Trophoblast cell (in vitro differentiated cells and primary cell): ENCODE results near the gene GSTM3.

Experiments used
- DNase-seq, 2 donors: peaks; one replicate each; pipeline ENCODE4 v3.0.0-alpha.2; 2016
- H2AFZ ChIP-seq: 2 replicates; pipeline ENCODE4 v1.6.1; 2013; ENCODE audit warnings: low read length, moderate library complexity, mild to moderate bottlenecking; ENCODE audit not compliant: insufficient read depth, poor library complexity
- H2AK5ac ChIP-seq: 2 replicates; pipeline ENCODE4 v1.6.1; 2013; ENCODE audit warnings: mild to moderate bottlenecking, low read length
- H2BK120ac ChIP-seq: 2 replicates; pipeline ENCODE4 v1.6.1; 2013; ENCODE audit warnings: low read length, mild to moderate bottlenecking, moderate library complexity; ENCODE audit not compliant: insufficient read depth, poor library complexity
- H2BK12ac ChIP-seq: 2 replicates; pipeline ENCODE4 v1.6.1; 2013; ENCODE audit warnings: mild to moderate bottlenecking, low read length, moderate library complexity
- H2BK5ac ChIP-seq: 2 replicates; pipeline ENCODE4 v1.6.1; 2013; ENCODE audit warnings: low read length, low read depth, moderate library complexity, mild to moderate bottlenecking; ENCODE audit not compliant: poor library complexity
- H3K14ac ChIP-seq: 2 replicates; pipeline ENCODE4 v1.6.1; 2013; ENCODE audit warnings: mild to moderate bottlenecking, low read length
- H3K18ac ChIP-seq: 2 replicates; pipeline ENCODE4 v1.6.1; 2013; ENCODE audit warnings: mild to moderate bottlenecking, low read length
- H3K23ac ChIP-seq: 2 replicates; pipeline ENCODE4 v1.6.1; 2013; ENCODE audit warnings: low read length
- H3K27ac ChIP-seq: 2 replicates; pipeline ENCODE4 v1.5.1; 2013; ENCODE audit warnings: low read depth, mild to moderate bottlenecking, inconsistent platforms, low read length, moderate library complexity
- H3K27me3 ChIP-seq: 2 replicates; pipeline ENCODE4 v1.6.1; 2013; ENCODE audit warnings: inconsistent platforms, mild to moderate bottlenecking, low read length, moderate library complexity; ENCODE audit not compliant: insufficient read depth
- H3K36me3 ChIP-seq, 2 experiments: 1 replicate in 1 of 2; 2 replicates in 1 of 2; pipeline ENCODE4 v1.6.1; 2013; ENCODE audit warnings: low read length in 2 of 2, mild to moderate bottlenecking in 2 of 2, moderate library complexity in 1 of 2; ENCODE audit not compliant: insufficient read depth in 2 of 2, control insufficient read depth in 1 of 2
- H3K4ac ChIP-seq: 2 replicates; pipeline ENCODE4 v1.6.1; 2013; ENCODE audit warnings: low read depth, mild to moderate bottlenecking, low read length, moderate library complexity
- H3K4me1 ChIP-seq, 2 experiments: 1 replicate in 1 of 2; 2 replicates in 1 of 2; pipeline ENCODE4 v1.6.1; 2013; ENCODE audit warnings: low read length in 2 of 2, mild to moderate bottlenecking in 2 of 2, moderate library complexity in 1 of 2; ENCODE audit not compliant: insufficient read depth in 2 of 2, control insufficient read depth in 1 of 2
- H3K4me2 ChIP-seq: 2 replicates; pipeline ENCODE4 v1.6.1; 2013; ENCODE audit warnings: inconsistent platforms, mild to moderate bottlenecking, low read length, moderate library complexity
- H3K4me3 ChIP-seq: 2 replicates; pipeline ENCODE4 v1.5.1; 2013; ENCODE audit warnings: mild to moderate bottlenecking, low read depth, low read length, inconsistent platforms
- H3K79me1 ChIP-seq: one replicate; pipeline ENCODE4 v1.6.1; 2013; ENCODE audit warnings: low read length
- H3K79me2 ChIP-seq: 2 replicates; pipeline ENCODE4 v1.6.1; 2013; ENCODE audit warnings: low read length, mild to moderate bottlenecking; ENCODE audit not compliant: control insufficient read depth, insufficient read depth, poor library complexity
- H3K9ac ChIP-seq: 2 replicates; pipeline ENCODE4 v1.6.1; 2013; ENCODE audit warnings: mild to moderate bottlenecking, low read length
- H3K9me3 ChIP-seq: 2 replicates; pipeline ENCODE4 v1.6.1; 2013; ENCODE audit warnings: low read depth, mild to moderate bottlenecking, control low read depth, inconsistent platforms, low read length; ENCODE audit not compliant: insufficient read depth
- H4K12ac ChIP-seq: 2 replicates; pipeline ENCODE4 v1.6.1; 2013; ENCODE audit warnings: low read depth, mild to moderate bottlenecking, low read length, moderate library complexity
- H4K8ac ChIP-seq: 2 replicates; pipeline ENCODE4 v1.6.1; 2013; ENCODE audit warnings: low read depth, mild to moderate bottlenecking, low read length, moderate library complexity
- H4K91ac ChIP-seq: one replicate; pipeline ENCODE4 v1.6.1; 2013; ENCODE audit warnings: low read depth, mild to moderate bottlenecking, low read length, moderate library complexity
- WGBS: extraction: QIAGEN DNeasy Blood & Tissue Kit; methylation state at CpG from one replicate; pipeline ENCODE4 v1.1.7; 2013; ENCODE audit warnings: missing lambda C conversion rate; ENCODE audit not compliant: insufficient read length, insufficient coverage; ENCODE audit errors: extremely low coverage; 5-methylcytosine and 5-hydroxymethylcytosine counted together

GSTM3 gene

DNA sequence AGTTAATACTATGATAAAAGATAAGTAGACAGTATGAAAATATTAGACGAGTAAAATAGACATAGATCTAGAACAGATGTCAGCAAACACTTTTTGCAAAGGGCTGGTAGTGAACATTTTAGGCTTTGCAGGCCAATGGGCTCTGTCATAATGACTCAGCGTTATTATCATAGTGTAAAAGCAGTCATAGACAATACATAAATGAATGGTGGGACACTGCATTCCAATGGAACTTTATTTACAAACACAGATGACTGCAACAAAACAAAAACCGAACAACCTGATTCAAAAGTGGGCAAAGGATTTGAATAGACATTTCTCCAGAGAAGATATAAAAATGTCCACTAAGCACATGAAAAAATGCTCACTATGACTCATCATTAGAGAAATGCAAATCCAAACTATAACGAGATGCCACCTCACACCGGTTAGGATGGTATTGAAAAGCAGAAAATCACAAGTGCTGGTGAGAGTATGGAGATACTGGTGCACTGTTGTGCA lies 21.5 kb downstream of the GSTM3 start:
- no CpG with 5 or more reads among the region's 5 CpGs for WGBS
- no peak overlapping the region for H2BK5ac ChIP-seq
- H3K4ac ChIP-seq = no peak overlapping the region
- peaks cover 2% of the 10 kb centered on the region for H3K79me1 ChIP-seq
- H3K9ac ChIP-seq = no peak overlapping the region
- no peak overlapping the region for H2BK120ac ChIP-seq
- H4K8ac ChIP-seq = no peak overlapping the region
- H3K4me2 ChIP-seq = no peak overlapping the region
- no peaks in the 10 kb centered on the region for H3K36me3 ChIP-seq
- H2AK5ac ChIP-seq = no peak overlapping the region
- no peak overlapping the region for H3K14ac ChIP-seq
- H3K4me1 ChIP-seq = peaks cover 3 to 7% of the 10 kb centered on the region in 2 experiments
- no peak overlapping the region for H4K91ac ChIP-seq
- H2BK12ac ChIP-seq = no peak overlapping the region
- H4K12ac ChIP-seq = no peak overlapping the region
- no peaks in the 10 kb centered on the region for H3K27me3 ChIP-seq
- no peaks in the 10 kb centered on the region for H3K79me2 ChIP-seq
- no peak overlapping the region for H3K27ac ChIP-seq
- no peaks in the 10 kb centered on the region for H3K9me3 ChIP-seq
- no peak overlapping the region for H3K18ac ChIP-seq
- no peak overlapping the region for H3K4me3 ChIP-seq
- H2AFZ ChIP-seq = no peak overlapping the region
- no peak overlapping the region for H3K23ac ChIP-seq
- DNase-seq = no peak

DNA sequence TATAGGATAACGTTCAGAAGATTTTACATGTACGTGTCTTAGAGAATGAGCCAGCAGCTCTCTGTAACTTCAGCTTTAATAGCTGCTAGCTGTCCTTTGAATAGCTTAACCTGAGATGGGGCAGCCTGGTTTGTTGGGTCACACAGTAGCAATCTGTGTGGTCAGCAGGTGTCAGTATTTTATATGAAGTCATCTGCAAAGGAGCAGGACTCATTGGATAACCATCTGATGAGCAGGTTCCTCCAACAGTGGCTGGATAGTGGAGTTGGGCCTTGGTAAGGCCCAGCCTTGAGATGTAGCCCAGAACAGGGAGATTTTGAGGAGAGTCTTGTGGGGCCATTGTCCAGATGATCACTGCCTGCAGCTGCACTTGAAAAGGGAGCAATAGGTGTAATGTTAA lies 22.3 kb downstream of the GSTM3 start:
- no peaks in the 10 kb centered on the region for H3K9me3 ChIP-seq
- H4K8ac ChIP-seq = no peak overlapping the region
- no peak overlapping the region for H2BK12ac ChIP-seq
- no peak overlapping the region for H3K4me3 ChIP-seq
- H3K79me2 ChIP-seq = no peaks in the 10 kb centered on the region
- no peak overlapping the region for H3K4me2 ChIP-seq
- H3K79me1 ChIP-seq = peaks cover 2% of the 10 kb centered on the region
- peaks cover 3 to 5% of the 10 kb centered on the region in 2 experiments for H3K4me1 ChIP-seq
- no peak overlapping the region for H3K9ac ChIP-seq
- H2BK5ac ChIP-seq = no peak overlapping the region
- no peaks in the 10 kb centered on the region for H3K36me3 ChIP-seq
- H3K14ac ChIP-seq = no peak overlapping the region
- H3K27ac ChIP-seq = no peak overlapping the region
- no CpG with 5 or more reads among the region's 2 CpGs for WGBS
- no peak overlapping the region for H2AK5ac ChIP-seq
- no peak overlapping the region for H3K18ac ChIP-seq
- no peak overlapping the region for H4K91ac ChIP-seq
- no peak overlapping the region for H3K23ac ChIP-seq
- no peak overlapping the region for H4K12ac ChIP-seq
- H3K4ac ChIP-seq = no peak overlapping the region
- no peak overlapping the region for H2AFZ ChIP-seq
- DNase-seq = peak in 1 of 2 donors; percentile 26
- no peaks in the 10 kb centered on the region for H3K27me3 ChIP-seq
- no peak overlapping the region for H2BK120ac ChIP-seq

DNA sequence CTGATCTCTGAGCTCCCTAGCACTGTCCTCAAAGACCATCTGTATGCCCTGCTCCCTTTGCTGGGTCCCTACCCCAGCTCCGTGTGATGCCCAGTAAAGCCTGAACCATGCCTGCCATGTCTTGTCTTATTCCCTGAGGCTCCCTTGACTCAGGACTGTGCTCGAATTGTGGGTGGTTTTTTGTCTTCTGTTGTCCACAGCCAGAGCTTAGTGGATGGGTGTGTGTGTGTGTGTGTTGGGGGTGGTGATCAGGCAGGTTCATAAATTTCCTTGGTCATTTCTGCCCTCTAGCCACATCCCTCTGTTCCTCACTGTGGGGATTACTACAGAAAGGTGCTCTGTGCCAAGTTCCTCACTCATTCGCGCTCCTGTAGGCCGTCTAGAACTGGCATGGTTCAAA lies 23.1 kb downstream of the GSTM3 start:
- Histone ChIP-seq H2BK120ac (no peak overlapping the region), H4K12ac (no peak overlapping the region), H3K23ac (no peak overlapping the region), H2BK5ac (no peak overlapping the region), H3K14ac (no peak overlapping the region), H3K9ac (no peak overlapping the region), H3K36me3 (no peaks in the 10 kb centered on the region), H3K4me1 (no peaks in the 10 kb centered on the region), H3K9me3 (no peaks in the 10 kb centered on the region), H4K91ac (no peak overlapping the region), H3K27ac (no peak overlapping the region), H3K79me1 (no peaks in the 10 kb centered on the region), H3K4me2 (no peak overlapping the region), H2AFZ (no peak overlapping the region), H3K27me3 (no peaks in the 10 kb centered on the region), H3K4ac (no peak overlapping the region), H3K79me2 (no peaks in the 10 kb centered on the region), H2BK12ac (no peak overlapping the region), H3K4me3 (no peak overlapping the region), H3K18ac (no peak overlapping the region), H4K8ac (no peak overlapping the region), H2AK5ac (no peak overlapping the region)
- DNase-seq = no peak
- WGBS = no CpG with 5 or more reads among the region's 5 CpGs

DNA sequence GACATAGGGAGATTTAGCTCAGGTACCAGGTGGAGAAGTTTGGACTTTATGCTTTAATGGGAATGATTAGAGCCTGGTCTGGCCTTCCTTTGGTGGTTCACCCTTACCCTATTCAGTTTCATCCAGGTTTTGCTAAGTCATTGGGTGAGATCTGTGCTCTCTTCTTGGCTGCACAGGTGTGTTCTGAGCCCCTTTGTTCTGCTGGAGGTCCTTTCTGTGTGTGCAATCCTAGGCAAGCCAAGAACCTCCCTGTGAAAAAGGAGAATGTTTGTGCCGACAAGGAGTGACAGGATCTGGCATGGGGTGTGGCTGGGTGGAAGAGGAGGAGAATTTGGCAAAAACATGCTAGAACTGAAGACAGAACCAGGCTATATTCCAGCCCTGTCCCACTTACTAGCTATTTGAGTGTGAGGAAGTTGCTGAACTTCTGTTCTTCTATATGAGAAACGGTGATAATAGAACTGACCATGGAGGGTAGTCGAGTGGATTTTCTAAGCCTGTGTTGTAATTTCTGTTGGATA lies 24.2 kb downstream of the GSTM3 start:
- H3K79me1 ChIP-seq = no peaks in the 10 kb centered on the region
- H3K4me2 ChIP-seq = no peak overlapping the region
- H2BK5ac ChIP-seq = no peak overlapping the region
- WGBS = no CpG with 5 or more reads among the region's 3 CpGs
- no peak overlapping the region for H2AK5ac ChIP-seq
- H3K79me2 ChIP-seq = no peaks in the 10 kb centered on the region
- no peak overlapping the region for H4K12ac ChIP-seq
- no peak overlapping the region for H3K9ac ChIP-seq
- no peak overlapping the region for H2BK12ac ChIP-seq
- no peak overlapping the region for H3K27ac ChIP-seq
- H3K27me3 ChIP-seq = no peaks in the 10 kb centered on the region
- H3K18ac ChIP-seq = no peak overlapping the region
- H3K36me3 ChIP-seq = no peaks in the 10 kb centered on the region
- no peak overlapping the region for H3K23ac ChIP-seq
- no peak overlapping the region for H3K4ac ChIP-seq
- no peak overlapping the region for H2AFZ ChIP-seq
- H4K8ac ChIP-seq = no peak overlapping the region
- no peak overlapping the region for H4K91ac ChIP-seq
- no peak overlapping the region for H3K4me3 ChIP-seq
- H2BK120ac ChIP-seq = no peak overlapping the region
- no peak overlapping the region for H3K14ac ChIP-seq
- no peak for DNase-seq
- no peaks in the 10 kb centered on the region for H3K4me1 ChIP-seq
- H3K9me3 ChIP-seq = no peaks in the 10 kb centered on the region
